Keratinocyte (primary cell): ENCODE results near the gene POP7. TPM values are rescaled to one million over a fixed set of nuclear protein-coding genes. Genes with fewer than 3 reads are reported as not detected.

Source experiments
- DNase-seq: peaks from one replicate; pipeline ENCODE4 v3.0.0-alpha.2; 2011; ENCODE audit warnings: low read depth, missing footprints, low spot score
- FAIRE-seq: peaks from 2 replicates; lab custom pipeline; 2011; peaks lifted over from hg19 to GRCh38; lab: Jason Lieb, UNC
- H2AFZ ChIP-seq: 2 replicates; pipeline ENCODE4 v1.6.0; 2012; ENCODE audit warnings: low read length, control low read depth, inconsistent platforms; ENCODE audit not compliant: control insufficient read depth
- H3K27ac ChIP-seq: 2 replicates; pipeline ENCODE4 v1.5.1; 2011; ENCODE audit warnings: low read length; ENCODE audit not compliant: control insufficient read depth, insufficient read depth
- H3K27me3 ChIP-seq: 3 replicates; pipeline ENCODE4 v1.6.0; 2011; ENCODE audit warnings: low read length; ENCODE audit not compliant: control insufficient read depth, insufficient read depth; ENCODE audit errors: extremely low read depth
- H3K36me3 ChIP-seq, 2 experiments: 2 replicates in 1 of 2; 3 replicates in 1 of 2; pipeline ENCODE4 v1.5.1; 2011; ENCODE audit warnings: low read length in 2 of 2, mild to moderate bottlenecking in 1 of 2; ENCODE audit not compliant: control insufficient read depth in 2 of 2, insufficient read depth in 2 of 2; ENCODE audit errors: extremely low read depth in 1 of 2
- H3K4me1 ChIP-seq: 3 replicates; pipeline ENCODE4 v1.5.1; 2011; ENCODE audit warnings: low read length; ENCODE audit not compliant: control insufficient read depth, insufficient read depth; ENCODE audit errors: extremely low read depth
- H3K4me2 ChIP-seq: 3 replicates; pipeline ENCODE4 v1.6.0; 2011; ENCODE audit warnings: low read depth, low read length; ENCODE audit not compliant: control insufficient read depth, insufficient read depth; ENCODE audit errors: extremely low read depth
- H3K4me3 ChIP-seq, 3 experiments: fragments of 200-600 bp in 1 of 3; sonication (generic) in 1 of 3; 2 replicates in 2 of 3; 3 replicates in 1 of 3; pipeline ENCODE4 v1.5.1; 2011 to 2016; ENCODE audit warnings: low read length in 3 of 3, mild to moderate bottlenecking in 3 of 3, control low read depth in 2 of 3, inconsistent platforms in 1 of 3, low read depth in 1 of 3, mixed read lengths in 1 of 3, mixed run types in 1 of 3, moderate library complexity in 1 of 3; ENCODE audit not compliant: control insufficient read depth in 2 of 3, insufficient read depth in 2 of 3; ENCODE audit errors: extremely low read depth in 1 of 3
- H3K79me2 ChIP-seq: 2 replicates; pipeline ENCODE4 v1.6.0; 2012; ENCODE audit warnings: low read length; ENCODE audit not compliant: control insufficient read depth, insufficient read depth
- H3K9ac ChIP-seq: 3 replicates; pipeline ENCODE4 v1.6.0; 2011; ENCODE audit warnings: low read length; ENCODE audit not compliant: control insufficient read depth, insufficient read depth; ENCODE audit errors: extremely low read depth
- H3K9me1 ChIP-seq: 3 replicates; pipeline ENCODE4 v1.6.0; 2011; ENCODE audit warnings: low read length; ENCODE audit not compliant: control insufficient read depth, insufficient read depth; ENCODE audit errors: extremely low read depth
- H3K9me3 ChIP-seq: 2 replicates; pipeline ENCODE4 v1.5.1; 2012; ENCODE audit warnings: low read depth, low read length; ENCODE audit not compliant: control insufficient read depth
- H4K20me1 ChIP-seq: 3 replicates; pipeline ENCODE4 v1.6.0; 2011; ENCODE audit warnings: low read length; ENCODE audit not compliant: control insufficient read depth, insufficient read depth; ENCODE audit errors: extremely low read depth
- CTCF ChIP-seq, 3 experiments: IDR thresholded peaks in 1 of 3; conservative IDR thresholded peaks in 1 of 3; optimal IDR thresholded peaks in 1 of 3; 2 replicates in 2 of 3; 3 replicates in 1 of 3; pipeline versions ENCODE3 to v1.5.1; 2011; ENCODE audit warnings: low read length in 3 of 3, mild to moderate bottlenecking in 3 of 3, moderate library complexity in 2 of 3, control low read depth in 1 of 3, inconsistent platforms in 1 of 3; ENCODE audit not compliant: insufficient read depth in 2 of 3; ENCODE audit errors: extremely low read depth in 1 of 3
- EZH2 ChIP-seq: IDR thresholded peaks from one replicate; pipeline ENCODE4 v1.6.1; 2012; ENCODE audit warnings: inconsistent platforms, mild to moderate bottlenecking, low read length, moderate library complexity
- dilution Hi-C: fragments of 300-500 bp; cut with MboI; formaldehyde crosslinking; loops from one replicate; pipeline ENCODE4 v1.7.0; 2020; ENCODE audit warnings: low sequenced_read_pairs; ENCODE audit not compliant: extremely low pct_ligation_motif_present
- polyA plus RNA-seq, 5 experiments: library from polyadenylated mRNA; depleted of rRNA in 3 of 5; stranded (reverse) in 3 of 5; stranded (forward) in 1 of 5; unstranded in 1 of 5; fragments of >200 nt; gene quantifications; 1 replicate in 1 of 5; 2 replicates in 3 of 5; 3 replicates in 1 of 5; pipeline versions ENCODE4 v1.2.1 to v1.2.3, GENCODE V29; 2011 to 2012; ENCODE audit warnings: missing spikeins in 2 of 5, low read depth in 1 of 5, low replicate concordance in 1 of 5

Gene POP7
- polyA plus RNA-seq, 1 donor (not counting 4 experiments of a cell fraction or from before 2014, with no cell fraction given): 37.8 TPM

GRCh38 chr7:100720671-100721504 is 15.0 kb downstream of the POP7 start:
- TF ChIP-seq CTCF (optimal IDR thresholded peaks at IDR 0.05 in 1 of 3, IDR thresholded peaks at IDR 0.05 in 1 of 3, conservative IDR thresholded peaks at IDR 0.05 in 1 of 3; ENCODE audit: extremely low read depth in 1 of 3, insufficient read depth in 2 of 3, low read length in 3 of 3): no peak
- peak; percentile 56 for TF ChIP-seq EZH2
- no peak overlapping the region for H3K9ac ChIP-seq
- H3K4me2 ChIP-seq: peak overlapping the region; percentile 79
- dilution Hi-C loops: no loop called here
- DNase-seq: no peak
- H3K27ac ChIP-seq: no peak overlapping the region
- no peaks in the 10 kb centered on the region for H3K9me3 ChIP-seq
- H3K4me1 ChIP-seq: peaks cover 10% of the 10 kb centered on the region
- H3K27me3 ChIP-seq: peaks cover 17% of the 10 kb centered on the region
- no peaks in the 10 kb centered on the region for H4K20me1 ChIP-seq
- no peak for FAIRE-seq
- no peak overlapping the region for H2AFZ ChIP-seq
- no peaks in the 10 kb centered on the region for H3K9me1 ChIP-seq
- no peaks in the 10 kb centered on the region for H3K36me3 ChIP-seq
- H3K79me2 ChIP-seq: no peaks in the 10 kb centered on the region
- H3K4me3 ChIP-seq: peak overlapping the region in 2 of 3 experiments; percentile 40 to 43

- no peak overlapping the region for H2AFZ ChIP-seq
- FAIRE-seq (no peak), DNase-seq (no peak)
- H3K4me2 ChIP-seq: no peak overlapping the region
- no peak overlapping the region for H3K9ac ChIP-seq
- no peaks in the 10 kb centered on the region for H4K20me1 ChIP-seq
- no peak overlapping the region for H3K27ac ChIP-seq
- no peaks in the 10 kb centered on the region for H3K9me3 ChIP-seq
- TF ChIP-seq CTCF (optimal IDR thresholded peaks at IDR 0.05 in 1 of 3, IDR thresholded peaks at IDR 0.05 in 1 of 3, conservative IDR thresholded peaks at IDR 0.05 in 1 of 3; ENCODE audit: extremely low read depth in 1 of 3, insufficient read depth in 2 of 3, low read length in 3 of 3) (no peak), EZH2 (no peak)
- H3K36me3 ChIP-seq: no peaks in the 10 kb centered on the region
- H3K27me3 ChIP-seq: peaks cover 17% of the 10 kb centered on the region
- H3K4me3 ChIP-seq: no peak overlapping the region
- peaks cover 16% of the 10 kb centered on the region for H3K4me1 ChIP-seq
- H3K79me2 ChIP-seq: no peaks in the 10 kb centered on the region
- dilution Hi-C loops: no loop called here
- no peaks in the 10 kb centered on the region for H3K9me1 ChIP-seq
Measured at GRCh38 chr7:100721505-100721812, 15.5 kb downstream of the POP7 start.
